Natural killer cell (primary cell): ENCODE measurements around the gene ZNF71. TPM values are rescaled to one million over a fixed set of nuclear protein-coding genes. Genes with fewer than 3 reads are reported as not detected.

Source experiments
- ATAC-seq, 3 donors: fragments of 150-1000 bp in 2 of 3; fragments of 200-7000 bp in 1 of 3; cut with Tn5 transposase; 1 replicate in 1 of 3; 2 replicates in 2 of 3; pipeline ENCODE4 v1.10.0; 2021; ENCODE audit warnings: mild to moderate bottlenecking in 2 of 3, moderate library complexity in 2 of 3
- DNase-seq, 2 donors: peaks; one replicate each; pipeline versions ENCODE4 v3.0.0 to v3.0.0-alpha.2; 2013 to 2021; ENCODE audit warnings: mixed read lengths in 1 of 2
- H3K27ac ChIP-seq: one replicate; pipeline ENCODE4 v1.5.1; 2013; ENCODE audit warnings: mild to moderate bottlenecking, low read length
- H3K27me3 ChIP-seq: one replicate; pipeline ENCODE4 v1.6.1; 2013; ENCODE audit warnings: low read length; ENCODE audit not compliant: control insufficient read depth, insufficient read depth
- H3K36me3 ChIP-seq: one replicate; pipeline ENCODE4 v1.6.1; 2013; ENCODE audit warnings: low read length; ENCODE audit not compliant: control insufficient read depth, insufficient read depth
- H3K4me1 ChIP-seq: one replicate; pipeline ENCODE4 v1.6.1; 2013; ENCODE audit warnings: low read length; ENCODE audit not compliant: control insufficient read depth, insufficient read depth
- H3K4me3 ChIP-seq: one replicate; pipeline ENCODE4 v1.5.1; 2013; ENCODE audit warnings: low read length
- H3K9me3 ChIP-seq: one replicate; pipeline ENCODE4 v1.6.1; 2013; ENCODE audit warnings: low read length; ENCODE audit not compliant: control insufficient read depth, insufficient read depth
- H3K27ac Mint-ChIP-seq, 2 donors: one replicate each; pipeline ENCODE4 v1.8.0; 2022; ENCODE audit warnings: mild to moderate bottlenecking in 2 of 2, mixed read lengths in 2 of 2, moderate library complexity in 1 of 2
- H3K27me3 Mint-ChIP-seq, 2 donors: one replicate each; pipeline ENCODE4 v1.8.0; 2022; ENCODE audit warnings: low read depth in 2 of 2, mixed read lengths in 2 of 2
- H3K36me3 Mint-ChIP-seq: one replicate; pipeline ENCODE4 v1.8.0; 2022; ENCODE audit warnings: mixed read lengths
- H3K4me1 Mint-ChIP-seq, 2 donors: one replicate each; pipeline ENCODE4 v1.8.0; 2022; ENCODE audit warnings: mixed read lengths in 2 of 2
- H3K4me3 Mint-ChIP-seq: one replicate; pipeline ENCODE4 v1.8.0; 2022; ENCODE audit warnings: mild to moderate bottlenecking, moderate library complexity, mixed read lengths
- H3K9me3 Mint-ChIP-seq, 2 donors: one replicate each; pipeline ENCODE4 v1.8.0; 2022; ENCODE audit warnings: mixed read lengths in 2 of 2
- WGBS: methylation state at CpG from one replicate; pipeline ENCODE4 v1.1.7; 2013; ENCODE audit warnings: missing lambda C conversion rate; ENCODE audit not compliant: insufficient coverage; 5-methylcytosine and 5-hydroxymethylcytosine counted together
- intact Hi-C: fragments of 100-400 bp; cut with micrococcal nuclease; formaldehyde crosslinking; loops from one replicate; pipeline ENCODE4 v1.14.2; 2022
- total RNA-seq, 4 donors: library from RNA; stranded (reverse); fragments of 120-200 nt in 1 of 4; gene quantifications; one replicate each; pipeline versions ENCODE4 v1.2.3 to v1.2.4, GENCODE V29; 2013 to 2022
- TF ChIP-seq, protein P1 (sequence below): fragments of 200-600 bp; IDR thresholded peaks from one replicate; pipeline ENCODE4 v1.8.0; 2022; ENCODE audit warnings: antibody characterized with exemption

ZNF71 gene
- total RNA-seq, 3 donors from 2014 or later (not counting 1 experiment from before 2014, with no cell fraction given) = 5.0 to 7.4 (median 7.2) TPM

- Histone ChIP-seq H3K27ac (no peak within 1 kb of the TSS), H3K27me3 (no peaks in the 10 kb centered on the region), H3K4me3 (no peak within 1 kb of the TSS), H3K36me3 (no peaks in the 10 kb centered on the region), H3K9me3 (peaks cover 51% of the 10 kb centered on the region), H3K4me1 (no peaks in the 10 kb centered on the region)
- intact Hi-C loops = no loop called here
- no peak for ATAC-seq
- DNase-seq = no peak
- Mint-ChIP-seq H3K9me3 (peaks cover 16 to 28% of the 10 kb centered on the region in 2 donors), H3K27me3 (peaks cover 7 to 9% of the 10 kb centered on the region in 2 donors), H3K4me1 (no peaks in the 10 kb centered on the region), H3K4me3 (no peak within 1 kb of the TSS), H3K27ac (no peak within 1 kb of the TSS), H3K36me3 (peaks cover 21% of the 10 kb centered on the region)
- TF ChIP-seq, protein P1, sequence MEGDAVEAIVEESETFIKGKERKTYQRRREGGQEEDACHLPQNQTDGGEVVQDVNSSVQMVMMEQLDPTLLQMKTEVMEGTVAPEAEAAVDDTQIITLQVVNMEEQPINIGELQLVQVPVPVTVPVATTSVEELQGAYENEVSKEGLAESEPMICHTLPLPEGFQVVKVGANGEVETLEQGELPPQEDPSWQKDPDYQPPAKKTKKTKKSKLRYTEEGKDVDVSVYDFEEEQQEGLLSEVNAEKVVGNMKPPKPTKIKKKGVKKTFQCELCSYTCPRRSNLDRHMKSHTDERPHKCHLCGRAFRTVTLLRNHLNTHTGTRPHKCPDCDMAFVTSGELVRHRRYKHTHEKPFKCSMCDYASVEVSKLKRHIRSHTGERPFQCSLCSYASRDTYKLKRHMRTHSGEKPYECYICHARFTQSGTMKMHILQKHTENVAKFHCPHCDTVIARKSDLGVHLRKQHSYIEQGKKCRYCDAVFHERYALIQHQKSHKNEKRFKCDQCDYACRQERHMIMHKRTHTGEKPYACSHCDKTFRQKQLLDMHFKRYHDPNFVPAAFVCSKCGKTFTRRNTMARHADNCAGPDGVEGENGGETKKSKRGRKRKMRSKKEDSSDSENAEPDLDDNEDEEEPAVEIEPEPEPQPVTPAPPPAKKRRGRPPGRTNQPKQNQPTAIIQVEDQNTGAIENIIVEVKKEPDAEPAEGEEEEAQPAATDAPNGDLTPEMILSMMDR = no peak
- 21% methylated on average over 51 of the region's 60 CpGs for WGBS
These were observed 47.8 kb downstream of the ZNF71 start, which contains the start of gene SMIM17 for GRCh38 chr19:56642711-56643459. Gene SMIM17 (plus strand): TSS chr19:56643159. CDS start chr19:56645668, 2,509 bp downstream.

DNA sequence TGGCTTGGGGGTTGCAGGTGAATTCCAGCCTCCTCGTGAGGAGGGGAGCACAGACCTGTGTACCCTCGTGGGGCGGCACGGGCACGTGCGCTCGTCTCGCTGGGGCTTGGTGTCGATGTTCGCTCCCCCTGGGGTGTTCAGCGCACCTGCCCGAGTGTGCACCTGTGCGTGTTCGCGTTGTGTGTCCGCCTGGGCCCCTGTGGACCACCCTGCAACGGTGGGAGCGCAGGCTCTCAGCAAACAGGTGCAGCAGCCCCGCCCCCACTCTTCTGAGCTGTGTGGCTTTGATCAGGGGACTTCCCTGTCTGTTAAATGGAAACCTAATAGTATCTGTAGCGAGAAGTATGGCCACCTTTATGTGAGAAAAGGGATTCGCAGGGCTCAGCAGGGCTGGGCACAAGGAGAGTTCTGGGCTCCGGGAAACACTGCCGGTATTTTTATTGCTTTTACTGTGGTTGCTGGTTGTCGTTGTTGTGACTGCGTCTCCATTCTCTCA lies 48.4 kb downstream of the ZNF71 start:
- no peaks in the 10 kb centered on the region for H3K36me3 ChIP-seq
- no peaks in the 10 kb centered on the region for H3K4me1 ChIP-seq
- intact Hi-C loops = no loop called here
- Mint-ChIP-seq H3K27ac (no peak overlapping the region), H3K27me3 (peaks cover 7 to 9% of the 10 kb centered on the region in 2 donors), H3K36me3 (peaks cover 20% of the 10 kb centered on the region), H3K4me3 (no peak overlapping the region), H3K4me1 (no peaks in the 10 kb centered on the region), H3K9me3 (peaks cover 22 to 32% of the 10 kb centered on the region in 2 donors)
- H3K27ac ChIP-seq = no peak overlapping the region
- 24% methylated on average over 25 of the region's 25 CpGs for WGBS
- TF ChIP-seq, protein P1 = no peak
- ATAC-seq (no peak), DNase-seq (no peak)
- no peak overlapping the region for H3K4me3 ChIP-seq
- peaks cover 45% of the 10 kb centered on the region for H3K9me3 ChIP-seq
- no peaks in the 10 kb centered on the region for H3K27me3 ChIP-seq

- TF ChIP-seq, protein P1 = no peak
- 75% methylated on average over 3 of the region's 3 CpGs for WGBS
- Histone ChIP-seq H3K36me3 (no peaks in the 10 kb centered on the region), H3K27ac (no peak overlapping the region), H3K4me3 (no peak overlapping the region), H3K9me3 (peaks cover 34% of the 10 kb centered on the region), H3K4me1 (no peaks in the 10 kb centered on the region), H3K27me3 (no peaks in the 10 kb centered on the region)
- DNase-seq (no peak), ATAC-seq (no peak)
- Mint-ChIP-seq H3K9me3 (peaks cover 11 to 14% of the 10 kb centered on the region in 2 donors), H3K27ac (no peak overlapping the region), H3K4me1 (no peaks in the 10 kb centered on the region), H3K4me3 (no peak overlapping the region), H3K27me3 (no peaks in the 10 kb centered on the region), H3K36me3 (peaks cover 5% of the 10 kb centered on the region)
- intact Hi-C loops = no loop called here
These were observed 59.0 kb downstream of the ZNF71 start for GRCh38 chr19:56654151-56654550.
